Occipital lobe (tissue), 2 donors: ENCODE results near the gene RPL10. TPM values are rescaled to one million over a fixed set of nuclear protein-coding genes. Genes with fewer than 3 reads are reported as not detected.

Experiments used
- DNase-seq: peaks from one replicate; lab custom pipeline; 2025; lab: John Stamatoyannopoulos, UW
- total RNA-seq: library from RNA; depleted of rRNA; stranded (reverse); fragments of >200 nt; gene quantifications from one replicate; pipeline ENCODE4 v1.2.3, GENCODE V29; 2014

The RPL10 gene
- total RNA-seq, 1 donor from 2014 or later = 2,213 TPM

DNA sequence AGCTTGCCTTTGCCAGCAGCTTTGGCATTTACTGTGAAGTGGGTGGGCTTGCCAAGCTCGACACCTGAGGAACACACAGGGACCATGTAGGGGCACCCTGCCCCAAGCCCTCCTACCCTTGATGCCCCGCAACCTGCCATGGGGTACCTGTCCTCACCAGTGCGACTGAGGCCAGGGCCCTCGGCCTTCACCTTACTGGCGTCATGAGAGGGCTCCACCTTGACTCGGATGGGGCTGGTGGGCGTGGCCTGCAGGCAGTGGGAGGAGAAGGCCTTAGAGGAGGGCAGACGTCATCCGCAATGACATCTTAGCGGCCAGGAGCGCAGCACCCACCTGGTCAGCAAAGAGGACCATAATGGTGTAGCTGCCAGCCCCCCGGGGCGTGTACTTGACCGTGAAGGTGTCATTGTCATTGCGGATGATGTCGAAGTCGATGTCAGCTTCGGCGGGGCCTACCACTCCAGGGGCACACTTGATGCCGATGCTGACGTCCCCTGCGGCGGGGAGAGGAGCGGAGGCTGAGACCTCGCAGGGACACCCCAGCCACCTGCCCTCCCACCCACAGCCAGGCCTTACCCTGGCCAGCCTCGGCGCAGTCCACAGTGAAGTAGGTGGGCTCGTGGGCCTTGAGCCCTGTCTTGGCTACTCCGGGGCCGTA is 36.0 kb upstream of the RPL10 start:
- DNase-seq = no peak

- no peak for DNase-seq
Measured at GRCh38 chrX:154363706-154364439, 34.3 kb upstream of the RPL10 start.

GRCh38 chrX:154365052-154365600 is 33.1 kb upstream of the RPL10 start:
- DNase-seq = no peak

GRCh38 chrX:154365997-154366665 is 32.0 kb upstream of the RPL10 start:
- no peak for DNase-seq

- DNase-seq = peak; percentile 15
Measured at GRCh38 chrX:154366666-154367055, 31.5 kb upstream of the RPL10 start.

GRCh38 chrX:154367474-154368308 is 30.5 kb upstream of the RPL10 start:
- no peak for DNase-seq

DNA sequence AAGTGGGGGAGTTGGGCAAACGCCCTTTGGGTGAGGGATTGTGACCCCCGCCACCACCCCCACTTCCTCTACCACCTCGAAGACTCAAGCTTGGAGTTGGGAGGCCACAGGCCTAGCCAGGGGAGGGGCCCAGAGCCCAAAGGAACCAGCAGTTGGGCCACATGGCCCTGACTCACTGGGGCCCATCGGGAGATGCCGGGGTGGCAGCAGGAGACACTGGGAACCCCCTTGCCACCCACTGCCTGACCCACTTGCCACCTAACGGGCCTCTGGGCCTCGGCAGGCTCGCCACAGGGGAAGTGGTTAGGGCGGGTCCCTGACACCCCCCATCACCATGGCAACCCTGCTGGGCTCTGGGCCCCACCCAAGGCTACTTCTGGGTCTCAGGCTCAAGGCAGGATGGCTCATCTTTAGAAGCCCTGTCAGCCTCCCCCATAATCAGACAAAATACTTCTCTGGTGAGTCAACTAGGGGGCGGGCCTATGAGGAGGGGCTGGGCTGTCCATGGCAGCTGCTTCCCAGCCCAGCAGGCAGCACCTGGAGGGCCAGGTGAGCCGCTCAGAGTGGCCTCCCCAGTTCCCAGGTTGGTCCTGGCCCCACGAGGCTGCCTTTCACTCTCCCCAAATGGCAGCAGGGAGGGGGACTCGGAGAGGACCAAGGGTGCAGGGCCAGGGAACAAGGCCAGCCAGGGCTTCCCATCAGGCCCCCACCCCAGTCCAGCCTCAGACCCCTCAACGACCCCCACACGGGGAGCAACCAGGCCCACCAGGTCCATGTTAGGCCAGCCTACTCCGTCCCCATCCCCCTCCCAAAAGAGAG is 29.3 kb upstream of the RPL10 start:
- DNase-seq = no peak

- peak; percentile 25 for DNase-seq
Measured at GRCh38 chrX:154369449-154370299, 28.5 kb upstream of the RPL10 start.

DNA sequence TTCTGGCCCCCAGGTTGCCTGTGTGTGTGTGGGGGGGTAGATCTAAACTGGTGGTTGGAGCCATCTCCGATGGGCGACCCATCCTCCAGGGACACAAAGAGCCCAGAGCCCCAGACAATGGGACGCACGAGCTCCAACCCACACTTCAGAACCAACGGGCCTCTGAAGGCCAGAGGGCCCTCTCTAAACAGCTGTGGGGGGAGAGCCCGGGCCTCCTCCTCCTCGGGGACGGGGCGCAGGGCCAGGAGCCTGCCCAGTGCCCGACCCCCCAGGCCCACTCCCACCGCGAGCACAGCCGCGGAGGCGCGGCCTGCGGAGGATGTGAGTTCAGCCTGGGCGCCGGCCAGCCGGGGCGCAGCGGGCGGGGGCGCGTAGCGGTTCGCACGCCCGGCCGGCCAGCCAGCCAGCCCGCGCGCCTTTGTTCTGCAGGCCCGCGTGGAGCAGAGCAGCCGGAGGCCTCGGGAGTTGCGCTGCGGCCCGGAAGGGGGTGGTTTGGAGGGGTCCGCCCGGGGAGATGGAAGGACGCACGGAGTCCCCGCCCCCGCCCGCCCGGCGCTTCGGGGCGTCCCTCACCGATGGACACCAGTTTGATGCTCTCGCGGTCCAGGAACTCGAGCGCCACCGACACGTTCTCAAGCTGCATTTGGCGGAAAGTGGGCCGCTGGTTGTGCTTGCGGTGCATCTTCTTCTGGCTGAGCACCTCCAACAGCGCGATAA is 27.7 kb upstream of the RPL10 start:
- no peak for DNase-seq

DNA sequence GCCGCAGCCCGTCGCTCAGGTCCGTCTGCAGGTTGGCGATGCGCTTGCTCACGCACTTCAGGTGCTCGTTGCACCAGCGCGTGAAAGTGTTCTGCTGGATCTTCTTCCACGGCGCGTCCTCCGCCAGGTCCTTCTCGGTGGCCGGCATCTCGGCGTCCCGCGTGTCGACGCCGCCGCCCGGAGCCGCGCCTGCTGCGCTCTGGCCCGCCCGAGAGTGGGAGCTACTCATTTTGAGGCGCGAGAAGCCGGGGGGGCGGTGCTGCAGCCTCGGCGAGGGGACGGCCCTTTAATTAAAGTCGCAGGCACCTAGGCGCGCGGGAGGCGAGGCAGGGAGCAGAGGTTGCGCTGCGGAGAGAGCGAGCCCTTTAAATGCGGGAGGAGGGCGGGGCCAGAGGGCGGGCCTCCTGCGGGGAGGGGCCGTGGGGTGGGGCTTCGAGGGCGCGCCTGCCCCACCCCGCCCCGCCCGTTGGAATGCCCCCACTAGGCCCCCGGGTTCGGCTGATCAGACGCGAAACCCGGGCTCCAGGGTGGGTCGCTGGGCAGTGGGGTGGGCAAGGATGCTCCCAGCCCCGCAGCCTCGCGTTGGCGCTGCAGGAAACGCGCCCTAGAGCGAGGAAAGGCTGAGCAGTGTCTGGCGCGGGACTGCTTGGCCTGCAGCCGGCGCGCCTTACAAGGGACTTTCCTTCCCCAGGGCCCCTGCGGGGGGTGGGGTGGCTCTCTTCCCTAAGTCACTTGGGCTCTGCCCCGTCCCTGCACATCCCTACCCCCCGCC is 27.0 kb upstream of the RPL10 start:
- DNase-seq = peak; percentile 87

- DNase-seq = no peak
Measured at GRCh38 chrX:154371789-154372300, 26.3 kb upstream of the RPL10 start.

GRCh38 chrX:154372612-154373022 is 25.6 kb upstream of the RPL10 start:
- DNase-seq = no peak

DNA sequence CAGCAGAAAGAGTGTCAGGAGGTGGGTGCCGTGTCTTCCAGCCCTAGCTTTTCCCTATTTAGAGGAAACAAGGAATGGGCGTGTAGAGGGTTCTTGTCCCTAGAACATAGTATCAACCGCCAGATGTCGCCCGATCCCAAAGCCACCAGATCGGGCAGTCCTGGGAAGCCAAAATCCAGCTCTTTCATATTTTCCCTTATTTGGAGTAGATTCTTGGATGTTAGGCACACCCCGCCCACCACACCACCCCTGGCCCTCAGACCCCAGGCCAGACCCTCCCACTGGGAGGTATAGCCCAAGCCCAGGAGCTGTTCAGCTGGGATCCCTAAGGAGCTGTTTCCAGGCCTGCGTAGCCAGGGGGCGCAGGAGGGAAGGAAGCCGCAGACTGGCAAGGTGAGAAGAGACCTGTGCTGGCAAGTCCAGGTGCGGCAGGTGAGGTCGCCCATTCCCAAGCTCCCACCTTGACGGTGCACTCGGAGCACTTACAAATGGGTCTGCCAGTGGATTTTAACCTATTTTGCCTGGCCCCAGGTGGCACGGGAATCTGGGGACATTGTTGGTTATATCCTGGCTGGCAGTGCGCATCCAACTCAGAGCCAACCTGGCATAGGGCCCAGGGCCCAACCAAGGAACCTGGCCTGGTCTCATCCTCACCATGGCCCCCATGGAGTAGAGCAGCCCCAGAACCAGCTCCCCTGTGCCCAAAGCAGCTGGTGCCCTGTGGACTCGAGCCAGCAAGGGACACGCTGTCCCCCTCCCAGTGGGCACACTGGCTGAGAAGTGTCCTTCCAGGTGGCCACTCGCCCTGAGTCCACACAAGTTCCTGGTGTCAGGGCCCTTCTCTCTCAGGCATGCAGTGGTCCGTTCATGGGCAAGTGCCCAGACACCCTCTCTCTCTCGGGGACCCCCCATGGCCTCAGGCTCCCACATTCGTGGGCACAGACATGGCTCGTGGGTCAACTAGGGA is 24.6 kb upstream of the RPL10 start:
- peak; percentile 36 for DNase-seq

- no peak for DNase-seq
Measured at GRCh38 chrX:154374313-154375155, 23.6 kb upstream of the RPL10 start, which contains the start of gene FLNA. FLNA (minus strand) TSS chrX:154374634; CDS start chrX:154371245, 3,389 bp downstream.

DNA sequence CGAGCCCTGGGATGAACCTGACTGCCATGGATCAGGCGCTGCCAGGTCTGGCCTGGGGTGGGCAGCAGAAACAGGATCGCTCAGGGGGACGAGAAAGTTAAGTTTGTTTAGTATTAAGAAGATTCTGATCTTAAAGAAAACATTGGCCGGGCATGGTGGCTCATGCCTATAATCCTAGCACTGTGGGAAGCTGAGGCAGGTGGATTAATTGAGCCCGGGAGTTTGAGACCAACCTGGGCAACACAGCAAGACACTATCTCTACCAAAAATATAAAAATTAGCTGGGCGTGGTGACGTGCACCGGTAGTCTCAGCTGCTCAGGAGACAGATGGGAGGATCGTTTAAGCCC is 23.0 kb upstream of the RPL10 start:
- no peak for DNase-seq

DNA sequence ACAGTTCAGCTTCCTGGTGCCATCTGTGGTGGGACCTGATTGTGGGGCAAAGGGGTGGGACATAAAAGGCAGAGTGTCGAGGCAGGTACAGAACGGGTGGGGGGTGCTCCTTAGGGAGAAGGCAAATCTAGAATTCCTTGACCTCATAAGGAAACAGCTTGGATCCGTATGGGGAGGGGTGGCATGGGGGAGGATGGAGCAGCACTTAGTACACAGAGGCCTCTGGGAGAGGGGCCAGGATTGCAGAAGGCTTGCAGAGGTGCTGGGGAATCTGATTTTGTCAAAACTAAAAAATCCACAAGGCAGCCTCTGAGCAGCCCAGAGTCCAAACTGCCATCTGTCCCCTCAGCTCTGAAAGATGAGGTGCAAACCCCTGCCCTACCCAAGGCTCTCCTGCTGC is 21.4 kb upstream of the RPL10 start:
- DNase-seq = no peak
